ENCODE data around the gene LITAF.
"Not testable (repeated sequence)": the region's sequence is repeated elsewhere in the genome, so short reads cannot be mapped to it uniquely, and the experiment has no call there.

DNA sequence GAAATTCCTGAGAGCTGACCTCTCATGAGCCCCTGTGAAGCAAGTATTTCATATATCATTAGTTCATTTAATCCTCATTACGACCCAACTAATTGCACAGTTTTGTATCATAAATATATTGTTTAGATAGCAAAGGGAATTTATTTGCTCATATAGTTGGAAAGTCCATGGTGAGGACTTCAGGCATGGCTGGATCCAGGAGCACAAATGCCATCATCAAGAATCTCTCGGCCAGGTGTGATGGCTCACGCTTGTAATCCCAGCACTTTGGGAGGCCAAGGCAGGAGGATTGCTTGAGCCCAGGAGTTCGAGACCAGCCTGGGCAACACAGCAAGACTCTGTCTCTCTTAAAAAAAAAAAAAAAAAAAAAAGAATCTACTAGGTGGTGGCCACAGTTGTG is 17.6 kb upstream of the LITAF start:
- not testable (repeated sequence) for TF ChIP-seq POLR2A (IDR thresholded peaks at IDR 0.05; ENCODE audit: low read length); GATA1 (IDR thresholded peaks at IDR 0.05; ENCODE audit: low read depth, low read length)
